Heart left ventricle (tissue), 16 donors: Measurements from ENCODE around the gene PXMP4. TPM values are rescaled to one million over a fixed set of nuclear protein-coding genes. Genes with fewer than 3 reads are reported as not detected.
A peak's percentile ranks its signal among the peaks of the same experiment; 100 is the strongest.

ENCODE experiments used
- ATAC-seq, 4 donors: fragments of 200-7000 bp; cut with Tn5 transposase; one replicate each; pipeline ENCODE4 v1.9.1; 2020 to 2022; ENCODE audit warnings: moderate library complexity in 4 of 4, mild to moderate bottlenecking in 3 of 4, moderate number of reproducible peaks in 1 of 4
- DNase-seq, 5 donors: peaks; one replicate each; pipeline ENCODE4 v3.0.0-alpha.2; 2020
- H3K27ac ChIP-seq, 12 donors: fragments of 200-600 bp; sonication (generic) in 4 of 12; one replicate each; pipeline versions ENCODE4 v1.5.0 to v1.8.0; 2016 to 2022; ENCODE audit warnings: mild to moderate bottlenecking in 2 of 12
- H3K27me3 ChIP-seq, 9 donors: fragments of 200-600 bp; sonication (generic) in 2 of 9; one replicate each; pipeline versions ENCODE4 v1.5.1 to v1.8.0; 2016 to 2022; ENCODE audit warnings: mild to moderate bottlenecking in 3 of 9
- H3K36me3 ChIP-seq, 9 donors: fragments of 200-600 bp; sonication (generic) in 2 of 9; one replicate each; pipeline versions ENCODE4 v1.5.0 to v1.8.0; 2018 to 2022; ENCODE audit warnings: mild to moderate bottlenecking in 2 of 9
- H3K4me1 ChIP-seq, 12 donors: fragments of 200-600 bp; sonication (generic) in 4 of 12; one replicate each; pipeline versions ENCODE4 v1.5.0 to v1.8.0; 2016 to 2022; ENCODE audit warnings: mild to moderate bottlenecking in 3 of 12
- H3K4me3 ChIP-seq, 12 donors: fragments of 200-600 bp; sonication (generic) in 4 of 12; one replicate each; pipeline versions ENCODE4 v1.5.0 to v1.8.0; 2017 to 2022; ENCODE audit warnings: mild to moderate bottlenecking in 9 of 12, moderate library complexity in 4 of 12
- H3K9me3 ChIP-seq, 12 donors: fragments of 200-600 bp; sonication (generic) in 4 of 12; one replicate each; pipeline versions ENCODE4 v1.5.0 to v1.8.0; 2016 to 2022; ENCODE audit warnings: mild to moderate bottlenecking in 1 of 12
- POLR2A ChIP-seq, 2 donors: fragments of 450-650 bp; IDR thresholded peaks; one replicate each; pipeline ENCODE4 v1.6.1; 2017; ENCODE audit warnings: antibody characterized with exemption in 2 of 2, mild to moderate bottlenecking in 2 of 2, moderate library complexity in 2 of 2
- WGBS, 4 donors: extraction: QIAGEN DNeasy Blood & Tissue Kit in 2 of 4; methylation state at CpG; one replicate each; pipeline versions ENCODE4 v1.1.5 to v1.1.7; 2013 to 2018; 5-methylcytosine and 5-hydroxymethylcytosine counted together
- intact Hi-C, 10 donors: fragments of 100-400 bp; cut with DNase I; formaldehyde crosslinking; loops; one replicate each; pipeline versions ENCODE4 v1.11.1 to v1.14.2; 2022
- polyA plus RNA-seq, 2 donors: library from polyadenylated mRNA; stranded (reverse); fragments of 200-250 nt; gene quantifications; one replicate each; pipeline ENCODE4 v1.2.3, GENCODE V29; 2013
- total RNA-seq, 9 donors: library from RNA; depleted of rRNA in 2 of 9; stranded (reverse); fragments of >200 nt in 2 of 9; fragmentation: NEBNext Ultra II Directional in 3 of 9; extraction: Animal tissue kit (Norgen Biotek cat#: 25700) in 3 of 9; gene quantifications; one replicate each; pipeline versions ENCODE4 v1.1.0 to v1.2.4, GENCODE V29; 2016 to 2023
- TF ChIP-seq, protein P1 (sequence below), 12 donors: fragments of 200-600 bp; sonication (generic) in 4 of 12; IDR thresholded peaks; one replicate each; pipeline versions ENCODE4 v1.5.0 to v1.8.0; 2018 to 2022; ENCODE audit warnings: antibody characterized with exemption in 12 of 12, mild to moderate bottlenecking in 5 of 12
- donor health status: ischemic (EF 13 %, LVEDD 7.1; RV severe dilation, severe dysfunction).
- donor health status: healthy with polysubstance abuse.
- donor health status: DM: no; HTN: yes; CAD: no.
- donor health status: DM: no; HTN: no; CAD: no.
- donor health status: ischemic (EF 25% LVEDD 6.9; RV normal size, moderate dysfunction).
- donor health status: ischemic (EF 25% LVEDD 5.7; RV mildly dilated, moderate dysfunction).
- donor health status: healthy.
- donor health status: DM: yes; HTN: yes; CAD: no.
- donor health status: ischemic (EF 35%, LVEDD 5.7; RV mildly dilated, moderate dysfunction).
- donor health status: nonischemic (EF 11% LVEDD 7.7; RV severe dilation, severe dysfunction).
- donor health status: DM: yes; HTN: yes; CAD: no.
- donor health status: PGD.
- donor health status: ischemic (EF 29% LVEDD 5.4; RV normal size, mild dysfunction).
- donor health status: nonischemic (EF 23%, LVEDD 6.1; RV moderate dilation, normal function).

Gene PXMP4
- total and polyA plus RNA-seq, 11 donors, result 5.0 to 13.0 (median 10.2) TPM

DNA sequence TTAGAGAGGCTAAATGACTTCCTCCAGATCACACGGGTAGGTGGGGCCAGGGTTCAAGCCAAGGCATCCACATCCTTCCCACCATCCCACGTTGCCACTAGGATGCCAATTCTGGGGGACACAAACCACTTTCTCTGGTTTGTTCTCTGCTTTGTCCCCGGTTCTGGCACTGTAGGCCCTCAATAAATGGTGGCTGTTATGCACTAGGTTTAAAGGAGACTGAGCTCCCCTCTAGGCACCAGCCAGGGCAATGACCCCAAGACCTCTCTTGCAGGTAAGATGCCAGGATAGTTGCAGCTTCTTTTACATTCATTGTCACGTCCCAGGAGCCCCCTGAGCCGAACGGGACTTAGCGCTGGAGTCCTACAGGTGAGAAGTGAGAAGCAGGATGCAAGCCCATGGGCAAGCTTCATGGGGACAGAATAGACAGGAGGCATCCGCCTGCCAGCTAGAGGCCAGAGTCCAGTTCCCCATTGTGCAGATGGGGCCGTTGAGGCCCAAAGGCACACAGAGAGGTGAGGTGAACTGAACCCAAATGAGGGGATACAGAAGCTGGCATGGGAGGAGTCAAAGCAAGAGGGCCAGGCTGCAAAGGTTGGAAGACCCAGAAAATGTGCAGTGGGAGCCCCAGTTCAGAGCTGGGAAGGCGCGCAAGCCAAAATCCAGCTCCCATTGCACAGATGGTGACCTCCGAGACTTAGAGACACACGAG lies 677 bp downstream of the PXMP4 start:
- WGBS, 4 donors, result 48 to 67% (median 53%) methylated on average over 11 to 13 of the region's 13 CpGs
- H3K4me3 ChIP-seq, result peak overlapping the region; percentile 63 to 100 (median 86)
- no peak for ATAC-seq
- peak overlapping the region in 11 of 12 donors; percentile 46 to 85 (median 76) for H3K27ac ChIP-seq
- H3K4me1 ChIP-seq, result peaks cover 0 to 16% (median 9%) of the 10 kb centered on the region in 12 donors
- no peaks in the 10 kb centered on the region for H3K27me3 ChIP-seq
- TF ChIP-seq POLR2A (IDR thresholded peaks at IDR 0.05), result no peak
- TF ChIP-seq, protein P1, sequence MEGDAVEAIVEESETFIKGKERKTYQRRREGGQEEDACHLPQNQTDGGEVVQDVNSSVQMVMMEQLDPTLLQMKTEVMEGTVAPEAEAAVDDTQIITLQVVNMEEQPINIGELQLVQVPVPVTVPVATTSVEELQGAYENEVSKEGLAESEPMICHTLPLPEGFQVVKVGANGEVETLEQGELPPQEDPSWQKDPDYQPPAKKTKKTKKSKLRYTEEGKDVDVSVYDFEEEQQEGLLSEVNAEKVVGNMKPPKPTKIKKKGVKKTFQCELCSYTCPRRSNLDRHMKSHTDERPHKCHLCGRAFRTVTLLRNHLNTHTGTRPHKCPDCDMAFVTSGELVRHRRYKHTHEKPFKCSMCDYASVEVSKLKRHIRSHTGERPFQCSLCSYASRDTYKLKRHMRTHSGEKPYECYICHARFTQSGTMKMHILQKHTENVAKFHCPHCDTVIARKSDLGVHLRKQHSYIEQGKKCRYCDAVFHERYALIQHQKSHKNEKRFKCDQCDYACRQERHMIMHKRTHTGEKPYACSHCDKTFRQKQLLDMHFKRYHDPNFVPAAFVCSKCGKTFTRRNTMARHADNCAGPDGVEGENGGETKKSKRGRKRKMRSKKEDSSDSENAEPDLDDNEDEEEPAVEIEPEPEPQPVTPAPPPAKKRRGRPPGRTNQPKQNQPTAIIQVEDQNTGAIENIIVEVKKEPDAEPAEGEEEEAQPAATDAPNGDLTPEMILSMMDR (IDR thresholded peaks at IDR 0.05), result no peak
- H3K36me3 ChIP-seq, result peaks cover 0 to 11% (median 6%) of the 10 kb centered on the region in 9 donors
- H3K9me3 ChIP-seq, result no peaks in the 10 kb centered on the region
- intact Hi-C loops, result no loop called here
- DNase-seq, result no peak

DNA sequence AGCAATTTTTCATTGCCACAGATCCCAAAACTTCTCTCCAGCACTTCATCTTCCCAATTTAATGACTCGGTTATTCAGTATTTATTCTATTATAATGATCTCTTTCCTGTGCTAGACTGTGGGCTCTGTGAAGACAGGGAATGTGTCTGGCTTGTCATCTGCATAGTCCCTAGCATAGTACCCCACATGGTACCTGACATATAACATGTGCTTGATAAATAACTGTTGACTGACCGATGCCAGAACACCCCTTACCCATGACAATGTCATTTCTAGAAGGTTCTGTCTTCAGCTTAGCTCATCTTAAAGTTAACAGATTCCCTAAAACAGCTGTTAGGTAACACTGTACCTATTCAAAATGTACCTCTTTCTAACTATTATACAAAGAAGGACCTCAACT lies 3.6 kb downstream of the PXMP4 start:
- H3K36me3 ChIP-seq, result peaks cover 0 to 40% (median 32%) of the 10 kb centered on the region in 9 donors
- H3K27ac ChIP-seq, result no peak overlapping the region
- no peaks in the 10 kb centered on the region for H3K9me3 ChIP-seq
- DNase-seq (no peak), ATAC-seq (no peak)
- no peaks in the 10 kb centered on the region for H3K27me3 ChIP-seq
- no peak overlapping the region for H3K4me3 ChIP-seq
- peaks cover 0 to 16% (median 9%) of the 10 kb centered on the region in 12 donors for H3K4me1 ChIP-seq
- WGBS, 4 donors, result 89 to 91% (median 90%) methylated on average over 2 of the region's 2 CpGs
- intact Hi-C loops, result no loop called here
- no peak for TF ChIP-seq POLR2A (IDR thresholded peaks at IDR 0.05)
- TF ChIP-seq, protein P1 (IDR thresholded peaks at IDR 0.05), result no peak

DNA sequence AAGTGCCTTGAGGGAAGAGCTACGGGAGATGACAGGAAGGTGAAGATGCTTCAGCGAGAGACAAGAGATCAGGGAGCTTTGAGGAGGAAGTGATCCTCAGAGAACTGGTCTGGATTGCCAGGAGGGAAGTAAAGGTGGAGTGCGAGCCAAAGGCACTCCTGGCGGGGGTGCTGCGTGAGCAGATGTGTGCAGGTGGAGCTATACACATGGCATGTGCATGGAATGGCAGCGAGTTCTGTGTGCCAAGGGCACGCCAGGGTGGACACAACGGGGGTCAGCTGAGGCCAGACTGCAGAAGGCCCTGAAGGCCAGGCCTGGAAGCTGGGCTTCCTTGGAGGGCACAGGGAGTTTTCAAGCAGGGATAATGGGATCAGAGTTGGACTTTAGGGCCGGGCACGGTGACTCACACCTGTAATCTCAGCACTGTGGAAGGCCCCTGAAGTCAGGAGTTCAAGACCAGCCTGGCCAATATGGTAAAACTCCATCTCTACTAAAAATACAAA lies 6.2 kb downstream of the PXMP4 start:
- H3K36me3 ChIP-seq, result peaks cover 0 to 51% (median 41%) of the 10 kb centered on the region in 9 donors
- H3K4me3 ChIP-seq, result no peak overlapping the region
- H3K4me1 ChIP-seq, result peaks cover 0 to 4% (median 2%) of the 10 kb centered on the region in 12 donors
- intact Hi-C loops, result no loop called here
- H3K27me3 ChIP-seq, result no peaks in the 10 kb centered on the region
- DNase-seq (no peak), ATAC-seq (no peak)
- H3K27ac ChIP-seq, result no peak overlapping the region
- WGBS, 4 donors, result 91 to 93% (median 92%) methylated on average over 10 of the region's 10 CpGs
- TF ChIP-seq, protein P1 (IDR thresholded peaks at IDR 0.05), result no peak
- TF ChIP-seq POLR2A (IDR thresholded peaks at IDR 0.05), result no peak
- no peaks in the 10 kb centered on the region for H3K9me3 ChIP-seq

DNA sequence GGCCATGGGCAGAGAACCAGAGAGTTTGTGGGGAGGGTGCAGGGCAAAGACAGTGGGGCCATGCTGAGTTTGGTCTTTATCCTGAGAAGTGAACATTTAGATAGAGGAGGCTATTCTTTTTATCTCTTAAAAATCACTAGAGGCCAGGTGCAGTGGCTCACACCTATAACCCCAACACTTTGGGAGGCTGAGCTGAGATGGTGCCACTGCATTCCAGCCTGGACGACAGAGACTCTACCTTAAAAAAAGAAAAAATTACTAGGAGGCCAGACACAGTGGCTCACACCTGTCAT lies 8.7 kb downstream of the PXMP4 start:
- DNase-seq (no peak), ATAC-seq (no peak)
- Histone ChIP-seq H3K4me1 (no peaks in the 10 kb centered on the region), H3K27ac (no peak overlapping the region), H3K36me3 (peaks cover 0 to 71% (median 54%) of the 10 kb centered on the region in 9 donors), H3K4me3 (no peak overlapping the region), H3K9me3 (no peaks in the 10 kb centered on the region), H3K27me3 (no peaks in the 10 kb centered on the region)
- intact Hi-C loops, result no loop called here
- 78 to 95% (median 89%) methylated on average over 1 of the region's 1 CpG; no CpG with 5 or more reads in 1 of the 4 donors for WGBS, 4 donors
- TF ChIP-seq, protein P1 (IDR thresholded peaks at IDR 0.05), result no peak
- TF ChIP-seq POLR2A (IDR thresholded peaks at IDR 0.05), result no peak
